ENCODE data around the gene UQCRHL.

The UQCRHL gene

DNA sequence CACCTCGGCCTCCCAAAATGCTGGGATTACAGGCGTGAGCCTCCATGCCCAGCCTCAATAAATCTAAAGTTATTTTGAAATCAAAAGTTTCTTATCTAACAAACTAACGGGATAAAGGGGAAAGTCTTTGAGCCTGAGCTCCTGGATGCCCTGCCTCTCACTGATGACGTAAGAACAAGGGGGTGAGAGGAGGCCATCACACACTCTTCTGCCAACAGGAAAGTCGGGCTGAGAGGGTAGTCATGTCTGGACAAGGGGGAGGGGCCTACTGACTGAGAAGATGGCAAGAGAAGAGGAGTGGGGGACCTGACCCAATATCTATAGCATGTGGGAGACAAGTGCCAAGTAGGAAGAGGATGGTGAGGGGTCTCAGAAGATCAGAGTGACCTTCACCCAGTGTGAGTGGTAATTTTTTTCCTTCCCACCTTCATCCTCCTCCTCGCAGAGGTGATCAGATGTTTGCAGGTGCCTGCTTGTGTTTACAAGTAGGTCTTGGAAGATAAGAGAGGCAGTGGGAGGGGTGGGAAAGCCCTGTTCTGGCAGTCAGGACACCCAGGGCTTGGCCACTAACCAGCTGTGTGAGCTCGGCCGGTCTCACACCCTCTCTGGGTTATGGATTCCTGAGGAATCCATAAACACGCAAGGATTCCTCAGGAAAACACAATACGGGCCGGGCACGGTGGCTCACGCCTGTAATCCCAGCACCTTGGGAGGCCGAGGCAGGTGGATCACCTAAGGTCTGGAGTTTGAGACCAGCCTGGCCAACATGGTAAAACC lies 9.6 kb downstream of the UQCRHL start:
- DNase-seq (ENCODE audit: low read depth) = no peak

- DNase-seq (ENCODE audit: low read depth) = no peak
These were observed 11.4 kb downstream of the UQCRHL start for GRCh38 chr1:15796086-15796462.

- no peak for DNase-seq (ENCODE audit: low read depth)
These were observed 18.7 kb downstream of the UQCRHL start for GRCh38 chr1:15788624-15789301.

DNA sequence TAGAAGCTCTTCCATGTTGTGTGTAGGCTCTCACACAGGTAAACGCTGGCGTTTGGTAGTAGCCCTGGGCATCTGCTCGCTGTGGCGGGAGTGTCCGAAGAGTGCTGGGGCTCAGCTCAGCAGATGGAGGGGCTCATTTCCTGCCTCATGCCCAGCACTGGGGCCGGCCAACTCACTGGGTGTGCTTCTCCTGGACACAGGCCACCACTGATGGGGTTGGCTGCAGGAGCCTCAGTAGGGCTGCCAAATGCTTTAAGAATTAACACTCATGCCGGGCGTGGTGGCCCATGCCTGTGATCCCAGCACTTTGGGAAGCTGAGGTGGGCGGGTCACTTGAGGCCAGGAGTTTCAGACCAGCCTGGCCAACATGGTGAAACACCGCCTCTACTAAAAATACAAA lies 20.9 kb downstream of the UQCRHL start:
- no peak for DNase-seq (ENCODE audit: low read depth)

GRCh38 chr1:15785683-15786082 lies 21.8 kb downstream of the UQCRHL start:
- DNase-seq (ENCODE audit: low read depth) = no peak

GRCh38 chr1:15777909-15778707 lies 29.3 kb downstream of the UQCRHL start:
- DNase-seq (ENCODE audit: low read depth) = no peak

- no peak for DNase-seq (ENCODE audit: low read depth)
These were observed 31.7 kb downstream of the UQCRHL start for GRCh38 chr1:15775706-15776105.

GRCh38 chr1:15771836-15772515 lies 35.5 kb downstream of the UQCRHL start:
- no peak for DNase-seq (ENCODE audit: low read depth)

DNA sequence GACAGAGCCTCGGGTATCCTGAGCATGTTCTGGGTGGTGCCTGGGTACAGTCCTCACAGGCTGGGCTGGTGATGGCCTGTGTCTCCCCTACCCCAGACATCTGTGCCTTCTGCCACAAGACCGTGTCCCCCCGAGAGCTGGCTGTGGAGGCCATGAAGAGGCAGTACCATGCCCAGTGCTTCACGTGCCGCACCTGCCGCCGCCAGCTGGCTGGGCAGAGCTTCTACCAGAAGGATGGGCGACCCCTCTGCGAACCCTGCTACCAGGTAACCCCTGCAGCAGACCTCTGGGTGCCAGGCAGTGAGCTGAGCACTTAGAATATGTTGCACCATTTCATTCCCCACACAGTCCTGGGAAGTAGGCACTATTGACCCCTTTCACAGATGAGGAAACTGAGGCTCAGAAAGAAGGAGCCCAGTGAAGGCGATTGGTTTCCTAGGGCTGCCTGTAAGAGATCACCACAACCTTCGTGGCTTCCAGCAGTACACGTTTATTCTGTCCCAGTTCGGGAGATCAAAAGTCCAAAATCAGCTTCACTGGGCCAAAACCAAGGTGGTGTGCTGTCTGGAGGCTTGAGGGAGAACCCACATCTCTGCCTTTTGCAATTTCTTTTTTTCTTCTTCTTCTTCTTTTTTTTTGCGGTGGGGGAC lies 37.0 kb downstream of the UQCRHL start:
- no peak for DNase-seq (ENCODE audit: low read depth)

GRCh38 chr1:15768388-15768787 lies 39.1 kb downstream of the UQCRHL start:
- DNase-seq (ENCODE audit: low read depth) = no peak

GRCh38 chr1:15767941-15768340 lies 39.5 kb downstream of the UQCRHL start:
- DNase-seq (ENCODE audit: low read depth) = no peak

DNA sequence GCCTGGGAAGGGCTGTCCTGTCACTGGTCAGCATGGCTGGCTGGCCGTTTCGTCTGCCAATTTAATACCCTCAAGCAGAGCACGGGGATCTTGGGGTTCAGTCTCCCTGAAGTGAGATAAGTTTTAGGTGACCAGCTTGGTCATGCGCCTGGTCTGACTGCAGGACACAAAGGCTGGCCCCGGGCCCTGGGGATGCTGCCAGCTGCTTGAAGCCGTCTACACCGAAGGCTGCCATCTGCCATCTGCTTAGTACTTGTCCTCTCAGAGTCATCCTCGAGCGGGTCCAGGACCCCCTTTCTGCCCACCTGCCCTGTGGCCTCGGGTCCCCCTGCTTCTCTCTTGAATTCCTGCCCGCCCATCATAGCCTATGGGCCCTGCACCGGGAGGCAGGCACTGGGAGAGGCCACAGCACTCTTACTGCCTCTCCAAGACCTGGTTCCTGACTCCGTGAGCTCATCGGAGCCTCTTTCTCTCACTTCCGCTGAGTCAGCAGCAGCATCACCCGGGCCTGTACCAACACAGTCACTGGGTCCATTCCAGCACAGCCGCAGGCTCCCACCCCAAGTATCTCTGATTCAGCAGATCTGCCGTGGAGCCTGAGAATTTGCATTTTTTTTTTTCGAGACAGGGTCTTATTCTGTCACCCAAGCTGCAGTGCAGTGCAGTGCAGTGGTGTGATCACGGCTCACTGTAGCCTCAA lies 41.8 kb downstream of the UQCRHL start:
- no peak for DNase-seq (ENCODE audit: low read depth)

GRCh38 chr1:15764890-15765289 lies 42.6 kb downstream of the UQCRHL start:
- no peak for DNase-seq (ENCODE audit: low read depth)

DNA sequence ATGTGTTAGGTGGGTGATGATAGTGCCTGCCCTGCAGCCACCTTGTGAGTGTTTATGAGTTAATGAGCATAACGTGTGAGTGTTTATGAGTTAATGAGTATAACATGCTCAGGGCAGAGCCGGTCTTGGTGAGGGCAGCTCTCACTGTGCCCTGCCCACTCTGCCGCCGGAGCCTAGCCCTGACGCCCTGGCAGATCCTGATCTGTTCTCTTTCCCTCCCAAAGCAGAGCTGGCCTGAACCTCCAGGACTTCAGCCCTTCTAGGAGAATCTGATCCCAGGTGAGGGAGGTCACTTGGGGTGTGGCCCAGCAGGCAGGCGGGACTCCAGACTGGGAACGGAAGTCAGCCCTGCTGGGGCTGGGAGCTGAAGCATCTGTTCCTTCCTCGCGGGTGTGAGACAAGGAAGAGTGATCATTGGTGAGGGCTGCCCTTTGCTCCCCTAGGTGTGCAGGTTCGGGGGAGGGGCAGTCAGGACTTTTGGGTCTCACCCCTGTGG lies 43.1 kb downstream of the UQCRHL start:
- no peak for DNase-seq (ENCODE audit: low read depth)

GRCh38 chr1:15762546-15762945 lies 44.9 kb downstream of the UQCRHL start:
- no peak for DNase-seq (ENCODE audit: low read depth)

DNA sequence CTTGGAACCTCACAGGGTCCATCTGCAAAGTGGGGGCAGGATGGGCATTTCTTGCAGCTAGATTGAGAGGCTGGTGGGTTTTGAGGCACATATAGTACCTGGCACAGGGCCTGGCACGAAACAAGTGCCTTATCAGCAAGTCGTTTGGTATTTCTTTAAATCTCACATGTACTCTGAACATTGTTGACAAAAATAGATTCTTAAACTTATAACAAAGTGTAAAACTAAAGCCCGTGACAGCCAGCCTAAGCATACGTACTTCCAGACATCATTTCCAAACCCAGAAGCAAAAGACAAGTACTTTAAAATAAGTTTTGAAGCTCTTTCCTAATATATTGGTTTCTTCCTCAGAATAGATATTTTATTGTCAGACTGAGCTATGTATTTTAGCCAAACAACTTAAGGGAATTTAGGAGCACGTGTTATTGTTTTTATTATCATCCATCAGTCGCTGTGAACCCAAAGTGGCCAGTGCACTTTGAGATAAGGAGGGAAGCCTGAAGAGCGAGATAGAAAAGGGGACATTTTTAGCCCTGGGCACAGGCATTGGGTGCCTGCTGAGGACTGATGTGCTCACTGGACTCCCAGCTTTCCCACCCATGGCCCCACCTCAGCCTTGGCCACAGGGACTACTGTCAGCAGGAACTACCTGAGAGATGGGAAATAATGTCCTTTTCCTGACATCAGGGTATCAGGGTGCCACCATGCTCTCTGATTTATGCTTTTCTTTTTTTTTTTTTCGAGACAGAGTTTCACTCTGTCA lies 45.9 kb downstream of the UQCRHL start:
- DNase-seq (ENCODE audit: low read depth) = no peak

DNA sequence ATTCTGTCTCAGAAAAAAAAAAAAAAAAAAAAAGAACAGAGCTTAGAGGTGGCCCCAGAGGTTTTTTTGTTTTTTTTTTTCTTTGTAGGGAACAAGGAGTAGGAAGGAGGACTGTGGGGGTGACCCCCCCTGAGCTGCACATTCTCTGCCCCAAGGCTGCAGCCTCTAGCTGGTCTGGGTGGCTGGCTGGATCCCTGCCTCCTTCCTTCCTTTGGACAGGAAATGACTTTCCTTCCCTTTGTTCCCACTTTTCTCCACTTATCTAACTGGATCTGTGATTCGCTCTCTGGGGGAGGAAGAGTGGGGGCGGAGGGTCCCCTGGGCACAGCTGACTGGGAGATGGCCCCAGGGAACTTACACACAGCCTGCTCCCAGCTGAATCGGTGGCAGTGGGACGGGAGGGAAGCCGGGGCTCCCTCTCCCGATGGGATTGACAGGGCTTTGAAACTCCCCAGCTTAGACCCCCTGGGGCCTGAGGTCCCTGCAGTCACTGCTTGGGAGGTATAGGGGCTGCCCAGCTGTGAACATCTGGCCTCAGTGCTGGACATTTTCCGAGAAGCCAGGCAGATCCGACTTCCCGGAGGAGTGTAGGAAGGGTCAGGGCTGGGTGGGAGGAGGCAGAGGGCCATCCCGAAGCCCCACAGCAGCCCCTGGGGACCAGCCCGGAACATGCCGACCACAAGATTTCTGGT lies 46.8 kb downstream of the UQCRHL start:
- no peak for DNase-seq (ENCODE audit: low read depth)

DNA sequence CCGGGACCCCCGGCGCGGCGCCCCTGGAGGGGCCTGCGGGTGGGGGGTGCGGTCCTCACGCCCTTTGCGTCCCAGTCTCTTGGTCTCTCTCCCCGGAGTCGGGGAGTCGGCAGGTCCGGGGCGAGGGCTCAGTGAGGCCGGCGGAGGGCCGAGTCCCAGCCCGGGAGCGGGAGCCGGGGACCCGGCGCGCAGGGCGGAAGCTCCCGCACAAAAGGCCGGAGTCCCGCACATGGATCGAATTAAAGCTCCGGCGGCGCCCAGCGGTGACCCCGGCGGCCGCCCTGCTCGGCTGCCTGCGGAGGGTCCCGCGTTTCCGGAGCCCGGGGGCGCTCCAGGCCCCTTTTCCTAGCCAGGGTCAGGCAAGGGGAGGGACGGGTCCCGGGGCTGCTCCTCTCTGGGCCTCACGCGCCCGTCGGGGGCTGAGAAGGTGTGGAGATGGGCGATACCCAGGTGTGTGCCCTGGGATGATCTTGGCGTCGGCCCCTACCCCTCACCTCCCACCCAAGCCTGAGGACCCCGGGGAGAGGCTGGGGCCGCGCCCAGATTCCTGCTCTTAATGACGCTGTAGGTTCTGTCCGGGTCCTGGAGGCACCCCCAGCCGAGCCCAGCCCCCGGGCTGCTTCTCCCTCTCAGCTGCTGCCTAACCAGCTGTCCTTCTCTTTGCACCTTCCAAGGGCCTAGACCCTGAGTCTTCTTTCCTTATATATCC lies 48.3 kb downstream of the UQCRHL start:
- DNase-seq (ENCODE audit: low read depth) = no peak

DNA sequence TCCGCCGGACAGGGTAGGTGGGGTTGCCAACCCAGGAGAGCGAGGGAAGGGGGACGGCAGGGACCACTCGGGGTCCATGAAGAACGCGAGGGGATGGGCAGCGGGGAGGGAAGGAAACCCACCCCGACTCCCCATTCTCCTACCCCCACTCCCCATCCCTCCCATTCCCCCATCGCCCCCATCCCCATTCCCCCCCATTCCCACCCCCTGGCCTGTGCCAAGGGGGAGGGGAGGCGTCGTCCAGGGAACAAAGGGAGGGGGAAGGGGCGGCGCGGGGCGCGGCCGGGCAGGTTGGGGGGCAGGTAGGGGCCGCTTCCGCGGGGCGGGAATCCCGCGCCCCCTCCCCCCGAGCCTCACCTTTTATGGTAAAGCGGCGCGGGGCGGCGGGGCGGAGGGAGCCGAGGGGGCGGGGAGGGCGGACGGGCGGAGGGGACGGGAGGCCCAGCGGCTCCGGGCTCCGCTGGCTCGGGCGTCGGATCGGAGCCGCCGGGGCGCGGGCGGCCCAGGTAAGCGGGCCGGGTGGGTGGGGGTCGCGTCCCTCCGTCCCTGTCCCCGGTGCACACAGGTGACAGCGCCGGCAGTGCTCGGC lies 49.0 kb downstream of the UQCRHL start, which contains the start of gene FBLIM1:
Gene FBLIM1 (plus strand): TSS at position 453 of the 589 bp plus-strand sequence. CDS start 6,189 bp downstream, outside the sequence.
- DNase-seq (ENCODE audit: low read depth) = no peak
